ENCODE measurements around the gene GSTA1. TPM values are rescaled to one million over a fixed set of nuclear protein-coding genes. Genes with fewer than 3 reads are reported as not detected.
"Not testable (repeated sequence)": the region's sequence is repeated elsewhere in the genome, so short reads cannot be mapped to it uniquely, and the experiment has no call there.

Gene GSTA1
- total and polyA plus RNA-seq, 2 donors, result 0.24 TPM; not detected in 1

- no peaks in the 10 kb centered on the region for H3K4me1 ChIP-seq (ENCODE audit: insufficient read depth)
- H3K27ac ChIP-seq (ENCODE audit: low read depth), result no peak overlapping the region
- DNase-seq (ENCODE audit: extremely low spot score), result peak; percentile 4
- 51% methylated on average over 3 of the region's 3 CpGs for WGBS
- H3K36me3 ChIP-seq (ENCODE audit: insufficient read depth), result no peaks in the 10 kb centered on the region
- H3K4me3 ChIP-seq (ENCODE audit: low read depth, low read length), result no peak overlapping the region
Measured at GRCh38 chr6:52788478-52788877, 15.1 kb downstream of the GSTA1 start.

GRCh38 chr6:52787917-52788316 lies 15.7 kb downstream of the GSTA1 start:
- DNase-seq (ENCODE audit: extremely low spot score), result peak; percentile 2
- H3K4me3 ChIP-seq (ENCODE audit: low read depth, low read length), result no peak overlapping the region
- WGBS, result 54% methylated on average over 3 of the region's 3 CpGs
- no peaks in the 10 kb centered on the region for H3K4me1 ChIP-seq (ENCODE audit: insufficient read depth)
- H3K27ac ChIP-seq (ENCODE audit: low read depth), result no peak overlapping the region
- H3K36me3 ChIP-seq (ENCODE audit: insufficient read depth), result no peaks in the 10 kb centered on the region

DNA sequence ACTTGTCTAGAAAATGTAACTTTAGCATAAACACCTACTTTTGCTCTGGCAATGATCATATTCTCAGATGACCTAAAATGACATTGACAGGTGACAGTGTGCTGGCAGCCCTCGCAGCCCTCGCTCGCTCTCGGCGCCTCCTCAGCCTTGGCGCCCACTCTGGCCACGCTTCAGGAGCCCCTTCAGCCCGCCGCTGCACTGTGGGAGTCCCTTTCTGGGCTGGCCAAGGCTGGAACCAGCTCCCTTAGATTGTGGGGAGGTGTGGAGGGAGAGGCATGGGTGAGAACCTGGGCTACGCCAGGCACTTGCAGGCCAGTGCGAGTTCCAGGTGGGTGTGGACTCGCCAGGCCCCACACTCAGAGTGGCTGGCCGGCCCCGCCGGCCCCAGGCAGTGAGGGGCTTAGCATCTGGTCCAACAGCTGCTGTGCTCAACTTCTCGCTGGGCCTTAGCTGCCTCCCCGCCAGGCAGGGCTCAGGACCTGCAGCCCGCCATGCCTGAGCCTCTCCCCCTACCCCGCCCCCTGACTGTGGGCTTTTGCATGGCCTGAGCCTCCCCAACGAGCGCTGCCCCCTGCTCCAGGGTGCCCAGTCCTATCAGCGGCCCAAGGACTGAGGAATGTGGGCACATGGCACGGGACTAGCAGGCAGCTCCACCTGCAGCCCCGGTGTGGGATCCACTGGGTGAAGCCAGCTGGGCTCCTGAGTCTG lies 17.2 kb downstream of the GSTA1 start:
- WGBS, result 92% methylated on average over 24 of the region's 24 CpGs
- Histone ChIP-seq H3K27ac (ENCODE audit: low read depth) (no peak overlapping the region), H3K4me3 (ENCODE audit: low read depth, low read length) (no peak overlapping the region), H3K36me3 (ENCODE audit: insufficient read depth) (no peaks in the 10 kb centered on the region), H3K4me1 (ENCODE audit: insufficient read depth) (no peaks in the 10 kb centered on the region)
- DNase-seq (ENCODE audit: extremely low spot score), result no peak

DNA sequence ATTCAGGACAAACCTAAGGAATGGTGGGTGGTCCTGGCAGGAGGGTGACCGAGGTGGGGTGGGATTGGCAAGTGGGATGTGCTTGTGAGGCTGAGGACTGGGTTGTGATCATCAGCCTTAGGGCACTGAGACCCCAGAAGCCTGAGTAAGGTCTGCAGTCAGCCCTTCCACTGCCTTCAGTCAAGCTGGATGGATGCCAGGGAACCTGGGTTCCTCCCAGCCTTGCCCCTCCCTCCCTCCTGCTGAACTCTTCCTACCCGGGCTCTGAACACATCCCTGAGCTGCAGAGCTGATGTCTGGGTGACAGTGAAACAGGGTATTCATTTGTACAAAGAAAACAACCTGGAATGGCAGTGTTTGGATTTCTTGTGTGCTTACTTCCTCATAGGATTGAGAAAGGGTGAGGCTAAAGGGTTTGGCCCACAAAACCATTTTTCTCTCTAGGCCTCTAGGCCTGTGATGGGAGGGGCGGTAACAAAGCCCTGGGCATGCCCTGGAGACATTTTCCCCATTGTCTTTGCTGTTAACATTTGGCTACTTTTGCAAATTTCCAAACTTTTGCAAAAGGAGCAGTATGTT lies 20.8 kb downstream of the GSTA1 start:
- H3K27ac ChIP-seq (ENCODE audit: low read depth); H3K36me3 ChIP-seq (ENCODE audit: insufficient read depth); H3K4me1 ChIP-seq (ENCODE audit: insufficient read depth); H3K4me3 ChIP-seq (ENCODE audit: low read depth, low read length): not testable (repeated sequence)
- WGBS, result 57% methylated on average over 3 of the region's 3 CpGs
- DNase-seq (ENCODE audit: extremely low spot score), result peak; percentile 8

- H3K4me1 ChIP-seq (ENCODE audit: insufficient read depth); H3K4me3 ChIP-seq (ENCODE audit: low read depth, low read length); H3K27ac ChIP-seq (ENCODE audit: low read depth); H3K36me3 ChIP-seq (ENCODE audit: insufficient read depth); DNase-seq (ENCODE audit: extremely low spot score): not testable (repeated sequence)
Measured at GRCh38 chr6:52782209-52782608, 21.4 kb downstream of the GSTA1 start.

- H3K4me3 ChIP-seq (ENCODE audit: low read depth, low read length), result no peak overlapping the region
- no peak overlapping the region for H3K27ac ChIP-seq (ENCODE audit: low read depth)
- H3K36me3 ChIP-seq (ENCODE audit: insufficient read depth), result no peaks in the 10 kb centered on the region
- WGBS, result 31% methylated on average over 1 of the region's 1 CpG
- no peaks in the 10 kb centered on the region for H3K4me1 ChIP-seq (ENCODE audit: insufficient read depth)
- DNase-seq (ENCODE audit: extremely low spot score), result no peak
Measured at GRCh38 chr6:52779237-52779636, 24.4 kb downstream of the GSTA1 start.

GRCh38 chr6:52776711-52777351 lies 26.8 kb downstream of the GSTA1 start:
- not testable (repeated sequence) for H3K36me3 ChIP-seq (ENCODE audit: insufficient read depth); H3K4me3 ChIP-seq (ENCODE audit: low read depth, low read length); DNase-seq (ENCODE audit: extremely low spot score); H3K27ac ChIP-seq (ENCODE audit: low read depth); H3K4me1 ChIP-seq (ENCODE audit: insufficient read depth)
- 90% methylated on average over 9 of the region's 9 CpGs for WGBS

GRCh38 chr6:52769399-52769798 lies 34.2 kb downstream of the GSTA1 start:
- not testable (repeated sequence) for H3K4me3 ChIP-seq (ENCODE audit: low read depth, low read length); H3K36me3 ChIP-seq (ENCODE audit: insufficient read depth); DNase-seq (ENCODE audit: extremely low spot score); H3K27ac ChIP-seq (ENCODE audit: low read depth); H3K4me1 ChIP-seq (ENCODE audit: insufficient read depth)
- 59% methylated on average over 4 of the region's 4 CpGs for WGBS

- H3K27ac ChIP-seq (ENCODE audit: low read depth); DNase-seq (ENCODE audit: extremely low spot score); H3K4me3 ChIP-seq (ENCODE audit: low read depth, low read length); H3K4me1 ChIP-seq (ENCODE audit: insufficient read depth); H3K36me3 ChIP-seq (ENCODE audit: insufficient read depth): not testable (repeated sequence)
Measured at GRCh38 chr6:52767658-52768057, 36.0 kb downstream of the GSTA1 start.

- H3K36me3 ChIP-seq (ENCODE audit: insufficient read depth); H3K4me1 ChIP-seq (ENCODE audit: insufficient read depth); DNase-seq (ENCODE audit: extremely low spot score); H3K27ac ChIP-seq (ENCODE audit: low read depth); H3K4me3 ChIP-seq (ENCODE audit: low read depth, low read length): not testable (repeated sequence)
- WGBS, result 20% methylated on average over 2 of the region's 2 CpGs
Measured at GRCh38 chr6:52763322-52763916, 40.2 kb downstream of the GSTA1 start, which contains the start of gene GSTA2. Gene GSTA2, minus strand, starts transcription at chr6:52763475. Its CDS starts 5,528 bp downstream, at chr6:52757947.

- not testable (repeated sequence) for H3K4me1 ChIP-seq (ENCODE audit: insufficient read depth); DNase-seq (ENCODE audit: extremely low spot score); H3K27ac ChIP-seq (ENCODE audit: low read depth); H3K36me3 ChIP-seq (ENCODE audit: insufficient read depth); H3K4me3 ChIP-seq (ENCODE audit: low read depth, low read length)
- 46% methylated on average over 7 of the region's 7 CpGs for WGBS
Measured at GRCh38 chr6:52761673-52762491, 41.7 kb downstream of the GSTA1 start.

DNA sequence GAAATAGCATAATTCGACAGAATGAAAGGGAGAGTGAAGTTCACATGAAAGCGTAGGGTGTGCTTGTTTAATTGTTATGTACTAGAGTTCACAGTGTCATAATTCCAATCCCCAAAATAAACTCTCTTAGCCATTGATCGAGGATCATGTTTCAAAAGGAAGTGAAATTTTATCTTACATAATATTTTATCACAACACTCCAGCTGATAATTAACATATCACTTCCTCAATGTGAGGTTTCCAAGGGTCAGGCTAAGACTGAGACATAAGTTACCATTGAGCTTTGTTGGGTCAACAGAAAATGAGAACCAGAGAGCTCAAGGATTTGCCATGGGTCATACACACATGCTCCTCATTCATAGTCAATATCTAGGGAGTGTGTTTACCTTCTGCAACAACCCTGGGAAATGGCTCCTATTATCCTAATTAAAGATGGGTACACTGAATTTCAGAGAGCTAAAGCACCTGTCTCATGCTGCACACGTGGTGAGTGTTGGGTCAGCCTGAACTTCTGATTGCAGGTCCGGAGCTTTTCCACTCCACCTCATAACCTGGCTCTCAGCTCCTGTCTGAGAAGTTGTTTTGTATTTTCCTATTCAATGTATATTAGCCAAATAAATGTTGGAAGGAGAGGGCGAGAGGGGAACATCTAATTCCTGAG lies 43.4 kb downstream of the GSTA1 start:
- DNase-seq (ENCODE audit: extremely low spot score), result no peak
- Histone ChIP-seq H3K27ac (ENCODE audit: low read depth) (no peak overlapping the region), H3K36me3 (ENCODE audit: insufficient read depth) (no peaks in the 10 kb centered on the region), H3K4me3 (ENCODE audit: low read depth, low read length) (no peak overlapping the region), H3K4me1 (ENCODE audit: insufficient read depth) (no peaks in the 10 kb centered on the region)
- WGBS, result 79% methylated on average over 6 of the region's 6 CpGs

DNA sequence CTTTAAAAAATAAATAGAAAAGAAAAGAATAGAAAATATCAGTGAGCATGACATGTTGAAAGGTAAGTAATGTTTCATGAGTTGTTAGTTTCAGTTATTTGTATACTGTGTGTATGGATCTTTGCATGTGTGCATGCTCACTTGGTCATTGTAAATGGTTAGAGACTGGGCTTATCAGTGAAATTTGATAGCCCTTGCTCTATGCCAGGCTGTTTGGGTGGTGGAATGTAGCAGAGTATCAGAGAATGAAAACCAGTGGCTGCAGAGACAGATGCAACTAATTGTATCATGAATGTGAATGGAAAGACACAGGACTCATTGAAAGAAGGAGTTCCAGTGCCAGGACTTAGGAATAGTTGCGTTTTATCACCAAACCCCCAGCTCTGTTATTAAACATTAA lies 44.5 kb downstream of the GSTA1 start:
- 30% methylated on average over 1 of the region's 1 CpG for WGBS
- Histone ChIP-seq H3K4me3 (ENCODE audit: low read depth, low read length) (no peak overlapping the region), H3K4me1 (ENCODE audit: insufficient read depth) (no peaks in the 10 kb centered on the region), H3K36me3 (ENCODE audit: insufficient read depth) (no peaks in the 10 kb centered on the region), H3K27ac (ENCODE audit: low read depth) (no peak overlapping the region)
- DNase-seq (ENCODE audit: extremely low spot score), result no peak
